GM18505 (cell line): ENCODE results near the gene PARD3.
"Not testable (repeated sequence)": the region's sequence is repeated elsewhere in the genome, so short reads cannot be mapped to it uniquely, and the experiment has no call there.

Experiments used
- ATAC-seq: cut with Tn5 transposase; IDR thresholded peaks from one replicate; pipeline ENCODE4 v1.9.1; 2021; ENCODE audit not compliant: unreplicated experiment
- POLR2A ChIP-seq: IDR thresholded peaks from 4 replicates; pipeline ENCODE4 v1.6.1; 2011; ENCODE audit warnings: borderline replicate concordance; ENCODE audit not compliant: insufficient read depth, insufficient read length; ENCODE audit errors: extremely low read depth

The PARD3 gene

DNA sequence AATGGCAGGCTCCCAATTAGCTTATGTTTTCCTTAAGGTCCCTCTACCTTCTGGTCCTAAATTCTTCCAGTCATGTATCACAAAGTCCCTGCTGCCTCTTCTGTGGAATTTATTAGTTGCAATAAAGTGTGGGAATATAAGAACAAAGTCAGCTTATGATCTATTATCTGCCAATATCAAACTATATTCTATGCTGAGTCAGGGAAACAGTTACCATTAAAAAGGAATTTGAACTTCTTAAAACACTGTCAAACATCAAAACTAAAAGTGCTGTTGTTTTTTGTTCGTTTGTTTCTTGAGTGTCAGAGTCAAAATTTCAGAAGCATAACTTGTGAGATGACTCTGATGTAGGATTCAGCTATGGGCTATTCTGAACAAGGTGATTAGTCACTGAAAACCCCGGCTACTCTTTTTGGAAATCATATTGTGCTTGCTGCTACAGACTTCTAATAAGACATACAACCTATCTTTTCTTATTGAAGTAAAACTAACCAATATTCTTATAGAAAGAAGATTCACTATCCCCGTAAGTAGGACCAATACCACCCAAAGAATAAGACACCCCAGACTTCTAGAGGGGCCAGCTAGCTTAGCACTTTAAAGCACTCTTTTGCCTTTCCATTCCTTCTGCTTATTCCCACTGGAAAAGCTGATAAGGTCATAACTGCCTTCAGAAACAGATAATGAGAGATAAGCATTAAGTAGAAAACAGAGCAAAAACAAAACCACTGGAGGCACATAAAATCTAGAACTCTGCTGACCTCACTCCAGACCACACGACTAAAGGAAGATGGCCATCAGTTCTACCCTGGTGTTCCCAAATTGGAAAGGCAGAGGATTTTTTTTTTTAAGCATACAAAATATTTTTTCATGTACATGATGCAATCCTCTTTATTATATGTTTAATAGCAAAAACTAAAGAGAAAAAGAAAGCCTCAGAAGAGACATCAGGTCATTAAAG is 370.6 kb downstream of the PARD3 start:
- TF ChIP-seq POLR2A, result no peak
- no peak for ATAC-seq

- not testable (repeated sequence) for ATAC-seq
Measured at GRCh38 chr10:34439386-34439785, 375.7 kb downstream of the PARD3 start.

GRCh38 chr10:34438741-34439140 is 376.4 kb downstream of the PARD3 start:
- ATAC-seq, result no peak

DNA sequence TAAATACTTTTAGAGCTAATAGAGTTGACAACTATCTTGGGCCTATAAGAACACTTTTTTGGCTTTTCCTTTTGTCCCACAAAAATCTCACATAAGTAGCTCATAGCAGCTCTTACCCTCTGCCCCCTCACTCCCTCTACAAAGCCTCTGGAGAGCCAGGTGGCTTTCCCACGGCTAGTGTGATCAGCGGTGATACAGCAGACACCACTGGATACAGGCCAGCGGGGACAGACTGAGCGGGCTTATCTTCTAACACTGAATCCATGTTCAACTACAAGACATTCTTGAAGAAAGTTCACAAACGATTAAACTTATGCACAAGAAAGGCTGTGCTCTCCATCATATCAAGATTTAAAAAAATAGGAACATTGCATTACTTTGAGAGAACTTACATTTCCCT is 377.2 kb downstream of the PARD3 start:
- TF ChIP-seq POLR2A, result no peak
- ATAC-seq, result no peak

More at GRCh38 chr10:34438741-34439140, 376.4 kb downstream of the PARD3 start:
- TF ChIP-seq POLR2A, result no peak

GRCh38 chr10:34434119-34434594 is 380.9 kb downstream of the PARD3 start:
- ATAC-seq, result no peak
- no peak for TF ChIP-seq POLR2A

- no peak for TF ChIP-seq POLR2A
Measured at GRCh38 chr10:34433241-34434076, 381.6 kb downstream of the PARD3 start.

DNA sequence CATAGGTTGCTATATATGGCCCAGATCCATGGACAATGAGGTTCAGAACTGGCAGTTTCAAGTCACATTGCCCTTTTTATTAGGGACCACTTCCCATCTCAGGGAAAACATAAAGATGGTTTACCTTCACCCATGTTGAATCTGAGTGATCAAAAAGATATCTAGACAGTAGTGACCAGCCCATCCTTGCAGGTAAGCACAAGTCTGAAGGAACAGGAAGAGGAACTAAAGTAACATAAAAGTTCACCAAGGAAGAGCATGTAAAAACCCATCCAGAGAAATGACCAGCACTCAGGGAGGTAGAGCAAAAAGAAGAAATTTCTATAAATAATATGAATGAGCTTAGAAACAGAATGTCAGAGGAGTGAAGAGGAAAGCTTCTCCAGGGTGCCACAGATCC is 382.5 kb downstream of the PARD3 start:
- no peak for ATAC-seq
- TF ChIP-seq POLR2A, result no peak

More at GRCh38 chr10:34433241-34434076, 381.6 kb downstream of the PARD3 start:
- ATAC-seq, result no peak

DNA sequence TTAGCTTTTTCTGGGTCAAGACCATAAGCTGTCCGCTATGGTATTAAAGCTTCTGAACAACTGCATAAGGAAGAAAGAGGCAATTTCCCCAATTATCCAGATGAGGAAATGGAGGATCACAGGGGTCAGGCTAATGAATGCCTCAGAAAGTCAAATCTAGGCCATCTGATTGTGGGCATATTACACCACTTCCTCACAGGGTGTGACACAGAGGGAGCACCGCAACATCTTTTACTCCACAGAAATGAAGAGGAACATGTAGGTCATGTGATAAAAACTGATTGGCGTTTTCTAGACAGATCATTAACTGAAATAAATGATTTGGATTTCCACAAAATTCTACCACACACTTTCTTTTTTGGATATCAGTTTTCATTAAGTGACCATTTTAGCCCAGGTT is 384.4 kb downstream of the PARD3 start:
- TF ChIP-seq POLR2A, result no peak
- ATAC-seq, result no peak

DNA sequence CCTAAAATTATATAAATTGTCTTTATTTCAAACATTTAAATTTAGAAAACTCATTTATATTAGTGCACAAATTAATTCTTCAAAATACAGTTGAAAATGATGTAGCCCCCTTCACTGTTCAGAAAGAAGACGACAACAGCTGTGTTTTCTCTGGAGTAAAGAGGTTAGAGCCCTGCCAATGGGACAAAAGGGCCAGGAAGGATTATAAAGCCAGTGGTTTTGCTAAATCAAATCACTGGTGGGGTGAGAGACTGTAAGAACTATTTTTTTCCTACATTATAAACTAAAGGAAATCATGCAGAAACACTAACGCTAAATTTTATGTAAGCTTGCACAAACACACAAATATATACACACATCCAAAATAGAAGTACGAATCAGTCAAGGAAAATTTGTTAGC is 386.6 kb downstream of the PARD3 start:
- no peak for TF ChIP-seq POLR2A
- no peak for ATAC-seq

DNA sequence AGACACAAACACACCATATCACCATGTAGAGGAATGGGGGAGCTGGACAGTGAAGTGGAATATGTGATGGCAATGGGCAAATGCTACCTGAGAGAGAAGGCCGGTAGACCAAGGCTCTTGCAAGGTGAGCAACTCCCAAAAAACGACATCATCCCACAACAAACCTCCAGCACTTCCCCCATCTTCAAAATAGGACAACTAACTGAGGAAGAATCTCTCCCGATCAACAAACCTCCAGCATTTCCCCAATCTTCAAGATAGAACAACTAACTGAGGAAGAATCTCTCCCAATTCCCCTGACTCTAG is 387.2 kb downstream of the PARD3 start:
- TF ChIP-seq POLR2A, result no peak
- no peak for ATAC-seq

DNA sequence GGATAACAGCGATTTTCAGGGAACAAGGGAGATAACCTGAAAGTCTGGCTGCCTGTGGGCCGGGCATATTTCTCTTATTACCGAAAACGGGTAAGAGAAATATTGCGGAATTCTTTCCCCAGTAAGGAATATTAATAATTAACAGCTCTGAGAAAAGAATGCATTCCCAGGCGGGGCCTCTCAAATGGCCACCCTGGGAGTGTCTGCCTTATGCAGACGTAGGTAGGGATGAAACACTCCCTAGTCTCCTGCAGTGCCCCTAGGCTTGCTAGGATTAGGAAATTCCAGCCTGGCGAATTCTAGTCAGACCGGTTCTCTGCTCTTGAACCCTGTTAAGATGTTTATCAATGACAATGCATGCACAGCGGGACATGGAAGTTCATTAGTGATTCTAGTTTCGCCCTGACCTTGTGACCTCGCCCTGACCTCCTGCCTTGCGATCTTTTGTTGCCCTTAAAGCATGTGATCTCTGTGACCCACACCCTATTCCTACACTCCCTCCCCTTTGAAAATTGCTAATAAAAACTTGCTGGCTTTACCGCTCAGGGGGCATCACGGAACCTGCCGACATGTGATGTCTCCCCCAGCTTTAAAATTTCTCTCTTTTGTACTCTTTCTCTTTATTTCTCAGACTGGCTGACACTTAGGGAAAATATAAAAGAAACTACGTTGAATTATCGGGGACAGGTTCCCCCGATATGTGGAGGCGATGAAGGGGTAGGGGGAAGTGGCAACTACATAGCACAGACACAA is 387.8 kb downstream of the PARD3 start:
- ATAC-seq, result not testable (repeated sequence)

GRCh38 chr10:34426538-34427157 is 388.4 kb downstream of the PARD3 start:
- not testable (repeated sequence) for ATAC-seq

DNA sequence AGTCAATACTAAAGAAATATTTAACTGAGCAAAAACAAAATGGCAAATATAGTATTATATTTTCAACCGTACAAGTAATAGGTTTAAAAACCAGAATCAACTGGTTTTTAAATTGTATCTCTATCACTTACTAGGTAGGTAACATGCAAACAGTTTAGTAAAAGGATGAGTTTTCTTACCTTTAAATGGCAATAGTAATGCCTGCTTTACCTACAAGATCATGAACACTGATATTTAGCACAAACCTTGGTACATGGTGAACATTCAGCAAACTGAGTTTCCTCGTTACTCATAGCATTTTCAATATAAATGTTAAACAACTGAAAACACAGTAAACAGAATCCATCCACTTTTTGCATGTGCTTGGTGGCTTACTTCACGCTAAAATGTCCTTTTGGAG is 389.1 kb downstream of the PARD3 start:
- no peak for ATAC-seq
- TF ChIP-seq POLR2A, result no peak
